ENCODE results near the gene CNIH3. TPM values are rescaled to one million over a fixed set of nuclear protein-coding genes. Genes with fewer than 3 reads are reported as not detected.

Gene CNIH3
- total and polyA plus RNA-seq, 2 of the 4 experiments (the other 2 are of a cell fraction) = 2.0 to 2.9 TPM

DNA sequence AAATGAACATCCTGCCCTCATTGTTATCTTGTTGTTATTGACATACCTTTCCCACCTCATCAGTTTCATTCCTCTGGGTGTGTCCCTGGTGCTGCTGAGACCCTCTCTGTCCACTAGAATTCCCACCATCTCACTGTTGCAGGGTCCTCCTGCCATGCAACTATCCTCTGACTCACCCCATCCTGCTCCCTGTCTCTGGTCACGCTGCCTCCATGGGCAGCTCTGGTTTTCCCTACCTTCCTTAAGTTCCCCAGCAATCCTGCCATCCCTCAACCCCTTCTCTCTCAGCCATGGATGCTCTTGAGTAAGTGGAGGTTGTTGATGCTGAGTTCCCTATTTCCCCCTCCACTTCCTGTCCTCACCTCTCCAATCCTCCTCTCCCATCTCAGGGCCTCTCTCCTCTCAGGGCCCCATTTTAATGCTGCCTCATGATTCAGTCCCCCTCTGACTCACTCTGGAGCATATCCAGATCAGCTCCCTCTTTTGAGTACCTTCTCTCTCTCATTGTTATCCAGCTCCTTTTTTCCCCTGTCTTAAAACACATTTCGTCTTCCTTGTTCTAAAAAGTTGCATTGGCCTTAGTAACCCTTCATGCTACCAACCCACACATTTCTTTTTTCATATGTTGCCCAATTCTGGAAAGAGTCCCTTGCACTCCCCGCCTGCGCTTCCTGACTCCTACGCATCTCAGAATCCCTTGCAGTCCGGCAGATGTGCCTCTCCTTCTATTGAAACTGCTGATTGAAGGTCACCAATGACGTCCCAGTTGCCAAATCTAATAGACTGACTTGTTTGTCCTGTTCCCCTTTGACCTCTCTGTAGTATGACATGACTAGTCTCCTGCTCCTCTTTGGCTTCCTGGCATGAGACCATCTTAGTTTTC, 92.0 kb downstream of the CNIH3 start (continued):
- TF ChIP-seq MAZ (IDR thresholded peaks at IDR 0.05; ENCODE audit: borderline replicate concordance, low read depth, low read length) (no peak), MXI1 (IDR thresholded peaks at IDR 0.05; ENCODE audit: borderline replicate concordance, low read depth, low read length) (no peak), NFE2L2 (IDR thresholded peaks at IDR 0.05; ENCODE audit: low read depth, low read length) (0 out of 2 replicates have a peak, but pooled peaks have one; percentile 32)

DNA sequence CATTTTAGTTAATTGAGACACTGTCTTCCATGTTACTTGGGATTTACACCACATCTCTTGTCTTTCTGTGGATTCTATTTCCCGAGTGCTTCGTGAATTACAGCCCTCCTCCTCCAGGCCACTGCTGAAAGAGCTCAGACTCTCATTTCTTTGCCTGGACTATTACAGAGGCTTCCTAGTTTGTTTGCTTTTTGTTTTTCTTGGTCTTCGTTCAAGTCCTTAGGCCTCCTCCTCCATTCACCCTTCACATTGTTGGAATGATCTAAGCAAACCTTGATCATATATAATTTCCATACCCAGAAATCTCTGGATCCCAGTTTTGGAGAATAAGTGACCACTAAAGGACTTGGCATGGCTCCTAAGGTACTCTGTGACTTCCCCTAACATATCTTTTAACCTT, 94.1 kb downstream of the CNIH3 start:
- Histone ChIP-seq H3K4ac (ENCODE audit: low read depth, low read length) (no peak overlapping the region), H3K27ac (ENCODE audit: insufficient read depth, low read length) (no peak overlapping the region), H2AK9ac (replicated peaks; ENCODE audit: low read depth, low read length, poor library complexity) (no peak overlapping the region), H3K4me2 (ENCODE audit: low read depth, low read length) (no peak overlapping the region), H2BK15ac (ENCODE audit: low read depth, low read length) (no peak overlapping the region), H2BK5ac (ENCODE audit: low read depth, low read length, poor library complexity, severe bottlenecking) (no peak overlapping the region), H4K8ac (ENCODE audit: low read depth in 2 of 2, low read length in 2 of 2) (no peak overlapping the region), H3K9ac (ENCODE audit: low read depth, low read length) (no peak overlapping the region), H2AK5ac (ENCODE audit: low read depth, low read length) (no peak overlapping the region), H2AFZ (replicated peaks; ENCODE audit: low read length, poor library complexity) (no peak overlapping the region), H3K23ac (ENCODE audit: low read depth, low read length) (no peak overlapping the region), H3K14ac (replicated peaks; ENCODE audit: low read depth, low read length) (no peak overlapping the region), H2BK20ac (ENCODE audit: low read depth, low read length) (no peak overlapping the region), H2BK120ac (ENCODE audit: low read depth, low read length) (no peak overlapping the region), H3K4me3 (ENCODE audit: insufficient read depth, low read depth, low read length) (no peak overlapping the region), H3K56ac (ENCODE audit: extremely low read depth, insufficient read depth, low read length) (no peak overlapping the region), H4K5ac (ENCODE audit: low read depth, low read length) (no peak overlapping the region), H3K79me1 (ENCODE audit: low read depth in 1 of 2, low read length in 2 of 2) (peaks cover 0 to 6% of the 10 kb centered on the region in 2 experiments; a peak in 1 of 4 replicates), H3K4me1 (ENCODE audit: control insufficient read depth, insufficient read depth, low read length) (peaks cover 7% of the 10 kb centered on the region), H3K9me1 (ENCODE audit: insufficient read depth, low read length) (peaks cover 10% of the 10 kb centered on the region), H4K20me1 (ENCODE audit: insufficient read depth, low read length) (no peaks in the 10 kb centered on the region), H3K36me3 (ENCODE audit: control insufficient read depth, insufficient read depth, low read length) (no peaks in the 10 kb centered on the region), H3K27me3 (ENCODE audit: control insufficient read depth, insufficient read depth, low read length) (no peaks in the 10 kb centered on the region), H4K91ac (ENCODE audit: insufficient read depth, low read depth, low read length) (no peak overlapping the region), H3K18ac (ENCODE audit: low read depth, low read length) (no peak overlapping the region), H3K9me3 (ENCODE audit: control insufficient read depth, insufficient read depth, low read length) (no peaks in the 10 kb centered on the region)
- intact Hi-C loops (cut with micrococcal nuclease) = no loop called here
- ChIA-PET POLR2A (ENCODE audit: unreplicated experiment) (no interaction called here), CTCF (interaction anchor here (1.0 kb wide), 1 partner anchor 9 kb away, joined by 3 read pairs; no protein-coding TSS in a partner anchor)
- ATAC-seq (ENCODE audit: low read depth) (no peak), DNase-seq (peak; percentile 18)
- TF ChIP-seq MXI1 (IDR thresholded peaks at IDR 0.05; ENCODE audit: borderline replicate concordance, low read depth, low read length) (no peak), CEBPB (IDR thresholded peaks at IDR 0.05; ENCODE audit: low read depth, low read length) (no peak), RAD21 (IDR thresholded peaks at IDR 0.05; ENCODE audit: low read length) (no peak), SMC3 (IDR thresholded peaks at IDR 0.05; ENCODE audit: low read depth, low read length) (no peak), CHD1 (IDR thresholded peaks at IDR 0.05; ENCODE audit: low read depth, low read length) (no peak), MAZ (IDR thresholded peaks at IDR 0.05; ENCODE audit: borderline replicate concordance, low read depth, low read length) (no peak), POLR2A (IDR thresholded peaks at IDR 0.05; ENCODE audit: low read depth, low read length) (no peak), MAFK (IDR thresholded peaks at IDR 0.05; ENCODE audit: low read depth, low read length) (no peak), BHLHE40 (IDR thresholded peaks at IDR 0.05; ENCODE audit: low read depth, low read length) (no peak), RFX5 (IDR thresholded peaks at IDR 0.05; ENCODE audit: low read depth, low read length) (no peak), RCOR1 (IDR thresholded peaks at IDR 0.05; ENCODE audit: insufficient replicate concordance, low read length) (no peak), NFE2L2 (IDR thresholded peaks at IDR 0.05; ENCODE audit: low read depth, low read length) (no peak)
- TF ChIP-seq, protein P1, sequence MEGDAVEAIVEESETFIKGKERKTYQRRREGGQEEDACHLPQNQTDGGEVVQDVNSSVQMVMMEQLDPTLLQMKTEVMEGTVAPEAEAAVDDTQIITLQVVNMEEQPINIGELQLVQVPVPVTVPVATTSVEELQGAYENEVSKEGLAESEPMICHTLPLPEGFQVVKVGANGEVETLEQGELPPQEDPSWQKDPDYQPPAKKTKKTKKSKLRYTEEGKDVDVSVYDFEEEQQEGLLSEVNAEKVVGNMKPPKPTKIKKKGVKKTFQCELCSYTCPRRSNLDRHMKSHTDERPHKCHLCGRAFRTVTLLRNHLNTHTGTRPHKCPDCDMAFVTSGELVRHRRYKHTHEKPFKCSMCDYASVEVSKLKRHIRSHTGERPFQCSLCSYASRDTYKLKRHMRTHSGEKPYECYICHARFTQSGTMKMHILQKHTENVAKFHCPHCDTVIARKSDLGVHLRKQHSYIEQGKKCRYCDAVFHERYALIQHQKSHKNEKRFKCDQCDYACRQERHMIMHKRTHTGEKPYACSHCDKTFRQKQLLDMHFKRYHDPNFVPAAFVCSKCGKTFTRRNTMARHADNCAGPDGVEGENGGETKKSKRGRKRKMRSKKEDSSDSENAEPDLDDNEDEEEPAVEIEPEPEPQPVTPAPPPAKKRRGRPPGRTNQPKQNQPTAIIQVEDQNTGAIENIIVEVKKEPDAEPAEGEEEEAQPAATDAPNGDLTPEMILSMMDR (conservative IDR thresholded peaks at IDR 0.05; ENCODE audit: low read depth, low read length) = no peak
- TF ChIP-seq, protein P2, sequence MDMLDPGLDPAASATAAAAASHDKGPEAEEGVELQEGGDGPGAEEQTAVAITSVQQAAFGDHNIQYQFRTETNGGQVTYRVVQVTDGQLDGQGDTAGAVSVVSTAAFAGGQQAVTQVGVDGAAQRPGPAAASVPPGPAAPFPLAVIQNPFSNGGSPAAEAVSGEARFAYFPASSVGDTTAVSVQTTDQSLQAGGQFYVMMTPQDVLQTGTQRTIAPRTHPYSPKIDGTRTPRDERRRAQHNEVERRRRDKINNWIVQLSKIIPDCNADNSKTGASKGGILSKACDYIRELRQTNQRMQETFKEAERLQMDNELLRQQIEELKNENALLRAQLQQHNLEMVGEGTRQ (IDR thresholded peaks at IDR 0.05; ENCODE audit: low read depth, low read length) = no peak
- BruUV-seq (replicated peaks) = no TSS peak
- dilution Hi-C loops (cut with HindIII; ENCODE audit: low sequenced_read_pairs, unreplicated experiment) = no loop called here
- no CpG with 5 or more reads among the region's 3 CpGs for WGBS, 2 experiments (ENCODE audit: extremely low coverage in 2 of 2, insufficient read length in 1 of 2)
- in situ Hi-C loops (cut with MboI; ENCODE audit: low sequenced_read_pairs) = no loop called here

Data from IMR-90 (cell line).